Stomach (tissue), 9 donors: ENCODE data around the gene SPPL2C. TPM values are rescaled to one million over a fixed set of nuclear protein-coding genes. Genes with fewer than 3 reads are reported as not detected.

Experiments
- DNase-seq, 2 donors: peaks; one replicate each; pipeline versions ENCODE4 v3.0.0 to v3.0.0-alpha.2; 2013 to 2019
- H3K27ac ChIP-seq, 5 donors: fragments of 200-600 bp in 4 of 5; sonication (generic) in 4 of 5; one replicate each; pipeline ENCODE4 v1.5.1; 2013 to 2019; ENCODE audit warnings: mild to moderate bottlenecking in 1 of 5, moderate library complexity in 1 of 5
- H3K27me3 ChIP-seq, 3 donors: fragments of 200-600 bp; sonication (generic); one replicate each; pipeline ENCODE4 v1.5.1; 2017 to 2019; ENCODE audit warnings: mixed run types in 1 of 3
- H3K36me3 ChIP-seq, 4 donors: fragments of 200-600 bp; sonication (generic); 1 replicate in 3 of 4; 2 replicates in 1 of 4; pipeline ENCODE4 v1.5.1; 2016 to 2019
- H3K4me1 ChIP-seq, 4 donors: fragments of 200-600 bp; sonication (generic); one replicate each; pipeline ENCODE4 v1.5.1; 2016 to 2019
- H3K4me3 ChIP-seq, 4 donors: fragments of 200-600 bp; sonication (generic) in 3 of 4; one replicate each; pipeline ENCODE4 v1.5.1; 2016 to 2019; ENCODE audit warnings: mild to moderate bottlenecking in 1 of 4
- H3K9me3 ChIP-seq, 4 donors: fragments of 200-600 bp; sonication (generic); one replicate each; pipeline ENCODE4 v1.5.1; 2016 to 2019
- EP300 ChIP-seq: sonication (generic); formaldehyde crosslinking; IDR thresholded peaks from one replicate; pipeline ENCODE4 v1.6.1; 2017; ENCODE audit warnings: antibody characterized with exemption
- POLR2A ChIP-seq, 4 donors: fragments of 450-650 bp; IDR thresholded peaks; one replicate each; pipeline ENCODE4 v1.6.1; 2016; ENCODE audit warnings: antibody characterized with exemption in 4 of 4, control low read depth in 2 of 4, mild to moderate bottlenecking in 1 of 4, moderate library complexity in 1 of 4
- POLR2AphosphoS5 ChIP-seq, 3 donors: sonication (generic); formaldehyde crosslinking; IDR thresholded peaks; one replicate each; pipeline ENCODE4 v1.6.1; 2016; ENCODE audit warnings: antibody characterized with exemption in 3 of 3
- WGBS, 5 donors: extraction: QIAGEN DNeasy Blood & Tissue Kit in 3 of 5; methylation state at CpG; one replicate each; pipeline versions ENCODE4 v1.1.5 to v1.1.7; 2013 to 2018; 5-methylcytosine and 5-hydroxymethylcytosine counted together
- intact Hi-C: fragments of 100-400 bp; cut with DNase I; formaldehyde crosslinking; loops from one replicate; pipeline ENCODE4 v1.15.1; 2023; ENCODE audit warnings: low total_unique reads
- polyA plus RNA-seq, 3 donors: library from polyadenylated mRNA; stranded (reverse); fragments of 200-250 nt; gene quantifications; one replicate each; pipeline ENCODE4 v1.2.3, GENCODE V29; 2013
- total RNA-seq, 5 donors: library from RNA; depleted of rRNA; stranded (reverse); fragments of >200 nt; gene quantifications; one replicate each; pipeline versions ENCODE4 v1.1.0 to v1.2.3, GENCODE V29; 2014 to 2016
- TF ChIP-seq, protein P1 (sequence below), 7 experiments: fragments of 450-650 bp in 4 of 7; fragments of 200-600 bp in 3 of 7; sonication (generic) in 3 of 7; IDR thresholded peaks; one replicate each; pipeline ENCODE4 v1.5.1; 2016 to 2019; ENCODE audit warnings: antibody characterized with exemption in 7 of 7, control low read depth in 2 of 7, mild to moderate bottlenecking in 1 of 7
- donor health status: healthy with polysubstance abuse.
- donor health status: Bipolar disorder and iron deficiency.
- donor health status: healthy.

Gene SPPL2C
- total and polyA plus RNA-seq, 8 donors = not detected

- TF ChIP-seq EP300 (no peak), POLR2A (IDR thresholded peaks at IDR 0.05) (no peak), POLR2AphosphoS5 (IDR thresholded peaks at IDR 0.05) (no peak)
- TF ChIP-seq, protein P1, sequence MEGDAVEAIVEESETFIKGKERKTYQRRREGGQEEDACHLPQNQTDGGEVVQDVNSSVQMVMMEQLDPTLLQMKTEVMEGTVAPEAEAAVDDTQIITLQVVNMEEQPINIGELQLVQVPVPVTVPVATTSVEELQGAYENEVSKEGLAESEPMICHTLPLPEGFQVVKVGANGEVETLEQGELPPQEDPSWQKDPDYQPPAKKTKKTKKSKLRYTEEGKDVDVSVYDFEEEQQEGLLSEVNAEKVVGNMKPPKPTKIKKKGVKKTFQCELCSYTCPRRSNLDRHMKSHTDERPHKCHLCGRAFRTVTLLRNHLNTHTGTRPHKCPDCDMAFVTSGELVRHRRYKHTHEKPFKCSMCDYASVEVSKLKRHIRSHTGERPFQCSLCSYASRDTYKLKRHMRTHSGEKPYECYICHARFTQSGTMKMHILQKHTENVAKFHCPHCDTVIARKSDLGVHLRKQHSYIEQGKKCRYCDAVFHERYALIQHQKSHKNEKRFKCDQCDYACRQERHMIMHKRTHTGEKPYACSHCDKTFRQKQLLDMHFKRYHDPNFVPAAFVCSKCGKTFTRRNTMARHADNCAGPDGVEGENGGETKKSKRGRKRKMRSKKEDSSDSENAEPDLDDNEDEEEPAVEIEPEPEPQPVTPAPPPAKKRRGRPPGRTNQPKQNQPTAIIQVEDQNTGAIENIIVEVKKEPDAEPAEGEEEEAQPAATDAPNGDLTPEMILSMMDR (IDR thresholded peaks at IDR 0.05) = no peak
- WGBS, 5 donors = 59 to 74% (median 64%) methylated on average over 15 of the region's 15 CpGs
- DNase-seq = no peak
- Histone ChIP-seq H3K36me3 (no peaks in the 10 kb centered on the region), H3K27ac (no peak overlapping the region), H3K4me3 (no peak overlapping the region), H3K9me3 (no peaks in the 10 kb centered on the region), H3K4me1 (no peaks in the 10 kb centered on the region), H3K27me3 (peaks cover 3 to 89% (median 11%) of the 10 kb centered on the region in 3 donors)
- intact Hi-C loops = no loop called here
Observed at GRCh38 chr17:45828582-45829133, 16.0 kb upstream of the SPPL2C start.

DNA sequence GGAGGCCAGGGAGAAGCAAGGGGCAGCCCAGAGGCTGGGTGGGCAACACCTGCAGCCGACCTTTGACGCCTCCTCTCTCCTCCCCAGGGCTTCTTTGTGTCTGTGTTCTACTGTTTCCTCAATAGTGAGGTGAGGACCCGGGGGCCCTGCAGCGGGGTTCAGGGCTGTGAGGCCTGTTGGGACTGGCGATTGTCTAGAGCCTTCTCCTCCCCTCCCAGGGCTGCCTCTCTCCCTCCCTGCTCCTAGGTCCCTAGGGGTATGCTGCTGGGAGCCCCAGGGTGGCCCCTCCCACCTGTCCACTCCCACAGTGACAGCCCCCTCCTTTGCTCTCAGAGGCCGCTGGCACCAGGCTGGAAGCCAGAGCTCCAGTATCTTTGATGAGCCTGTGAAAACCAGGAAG is 10.8 kb upstream of the SPPL2C start:
- no peak for DNase-seq
- TF ChIP-seq EP300 (no peak), POLR2A (IDR thresholded peaks at IDR 0.05) (no peak), POLR2AphosphoS5 (IDR thresholded peaks at IDR 0.05) (no peak)
- TF ChIP-seq, protein P1 (IDR thresholded peaks at IDR 0.05) = no peak
- Histone ChIP-seq H3K4me1 (no peaks in the 10 kb centered on the region), H3K4me3 (no peak overlapping the region), H3K9me3 (no peaks in the 10 kb centered on the region), H3K27me3 (peaks cover 4 to 82% (median 15%) of the 10 kb centered on the region in 3 donors), H3K27ac (no peak overlapping the region), H3K36me3 (no peaks in the 10 kb centered on the region)
- WGBS, 5 donors = 36 to 69% (median 54%) methylated on average over 1 to 6 of the region's 6 CpGs
- intact Hi-C loops = loop anchor here (5.0 kb wide), 1 partner anchor 192 kb away; no protein-coding TSS in a partner anchor

DNA sequence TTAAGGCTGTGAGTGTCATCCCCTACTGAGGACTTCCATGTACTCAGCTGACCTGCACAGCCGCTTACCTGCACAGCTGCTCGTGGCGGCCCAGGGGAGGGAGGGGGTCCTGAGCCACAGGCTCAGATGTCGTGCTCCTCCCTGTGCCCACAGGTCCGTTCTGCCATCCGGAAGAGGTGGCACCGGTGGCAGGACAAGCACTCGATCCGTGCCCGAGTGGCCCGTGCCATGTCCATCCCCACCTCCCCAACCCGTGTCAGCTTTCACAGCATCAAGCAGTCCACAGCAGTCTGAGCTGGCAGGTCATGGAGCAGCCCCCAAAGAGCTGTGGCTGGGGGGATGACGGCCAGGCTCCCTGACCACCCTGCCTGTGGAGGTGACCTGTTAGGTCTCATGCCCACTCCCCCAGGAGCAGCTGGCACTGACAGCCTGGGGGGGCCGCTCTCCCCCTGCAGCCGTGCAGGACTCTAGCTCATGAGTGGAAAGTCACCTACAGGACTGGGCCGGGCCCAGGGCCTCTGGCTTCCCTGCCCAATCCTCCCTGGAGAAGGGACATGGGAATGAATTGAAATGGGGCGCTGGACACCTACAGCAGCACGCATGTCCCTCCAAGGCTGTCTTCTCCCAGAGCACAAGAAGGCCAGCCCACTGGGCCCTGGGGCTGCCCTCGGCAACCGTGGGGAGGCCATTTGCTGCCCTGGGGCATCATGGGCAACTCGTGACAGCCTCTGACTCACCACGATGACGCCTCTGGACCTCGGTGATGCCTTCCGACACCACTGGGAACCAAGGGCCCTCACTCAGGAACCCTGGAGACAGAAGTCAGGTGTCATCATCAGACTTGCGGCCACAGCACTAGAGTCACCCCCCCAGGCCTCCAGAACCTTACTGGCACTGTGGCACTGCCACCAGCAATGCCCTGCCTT is 9.9 kb upstream of the SPPL2C start:
- TF ChIP-seq, protein P1 (IDR thresholded peaks at IDR 0.05) = no peak
- TF ChIP-seq EP300 = no peak
- no peak for TF ChIP-seq POLR2AphosphoS5 (IDR thresholded peaks at IDR 0.05)
- no peak for TF ChIP-seq POLR2A (IDR thresholded peaks at IDR 0.05)
- intact Hi-C loops = loop anchor here (5.0 kb wide), 1 partner anchor 192 kb away; no protein-coding TSS in a partner anchor
- 81 to 90% (median 85%) methylated on average over 16 to 26 of the region's 26 CpGs for WGBS, 5 donors

DNA sequence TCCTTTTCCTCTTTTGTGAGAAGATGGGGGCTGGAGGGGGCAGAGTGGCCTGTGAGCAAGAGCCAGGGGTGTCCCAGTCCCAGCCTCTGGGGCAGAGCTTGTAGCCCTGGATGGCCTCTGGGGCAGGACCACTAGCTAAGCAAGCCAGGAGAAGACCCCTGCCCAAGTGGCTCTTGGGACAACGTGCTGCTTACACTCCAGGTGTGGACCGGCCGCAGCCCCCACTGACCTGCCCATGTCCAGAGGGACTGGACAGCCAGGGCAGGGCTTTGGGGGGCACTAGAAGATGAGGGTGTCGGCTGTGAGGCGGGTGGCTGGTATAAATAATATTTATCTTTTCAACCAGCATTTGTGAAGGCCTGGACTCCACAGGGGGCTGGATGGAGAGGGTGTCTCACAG is 9.2 kb upstream of the SPPL2C start:
- intact Hi-C loops = no loop called here
- 60 to 83% (median 75%) methylated on average over 5 of the region's 5 CpGs for WGBS, 5 donors
- Histone ChIP-seq H3K4me1 (no peaks in the 10 kb centered on the region), H3K4me3 (no peak overlapping the region), H3K9me3 (no peaks in the 10 kb centered on the region), H3K27ac (no peak overlapping the region), H3K27me3 (peaks cover 4 to 79% (median 8%) of the 10 kb centered on the region in 3 donors), H3K36me3 (no peaks in the 10 kb centered on the region)
- no peak for DNase-seq
- no peak for TF ChIP-seq POLR2AphosphoS5 (IDR thresholded peaks at IDR 0.05)
- no peak for TF ChIP-seq POLR2A (IDR thresholded peaks at IDR 0.05)
- TF ChIP-seq, protein P1 (IDR thresholded peaks at IDR 0.05) = no peak
- no peak for TF ChIP-seq EP300

More for the DNA sequence above, 9.9 kb upstream of the SPPL2C start:
- Histone ChIP-seq H3K27me3 (peaks cover 4 to 79% (median 14%) of the 10 kb centered on the region in 3 donors), H3K36me3 (no peaks in the 10 kb centered on the region), H3K4me1 (no peaks in the 10 kb centered on the region), H3K9me3 (no peaks in the 10 kb centered on the region), H3K27ac (no peak overlapping the region), H3K4me3 (no peak overlapping the region)
- no peak for DNase-seq
